Measurements from ENCODE around the gene THSD8. TPM values are rescaled to one million over a fixed set of nuclear protein-coding genes. Genes with fewer than 3 reads are reported as not detected.

Gene THSD8
- total and polyA plus RNA-seq, 2 of the 8 experiments (the other 6 are each of a cell fraction or from before 2014, with no cell fraction given): 8.2 to 42.3 TPM

DNA sequence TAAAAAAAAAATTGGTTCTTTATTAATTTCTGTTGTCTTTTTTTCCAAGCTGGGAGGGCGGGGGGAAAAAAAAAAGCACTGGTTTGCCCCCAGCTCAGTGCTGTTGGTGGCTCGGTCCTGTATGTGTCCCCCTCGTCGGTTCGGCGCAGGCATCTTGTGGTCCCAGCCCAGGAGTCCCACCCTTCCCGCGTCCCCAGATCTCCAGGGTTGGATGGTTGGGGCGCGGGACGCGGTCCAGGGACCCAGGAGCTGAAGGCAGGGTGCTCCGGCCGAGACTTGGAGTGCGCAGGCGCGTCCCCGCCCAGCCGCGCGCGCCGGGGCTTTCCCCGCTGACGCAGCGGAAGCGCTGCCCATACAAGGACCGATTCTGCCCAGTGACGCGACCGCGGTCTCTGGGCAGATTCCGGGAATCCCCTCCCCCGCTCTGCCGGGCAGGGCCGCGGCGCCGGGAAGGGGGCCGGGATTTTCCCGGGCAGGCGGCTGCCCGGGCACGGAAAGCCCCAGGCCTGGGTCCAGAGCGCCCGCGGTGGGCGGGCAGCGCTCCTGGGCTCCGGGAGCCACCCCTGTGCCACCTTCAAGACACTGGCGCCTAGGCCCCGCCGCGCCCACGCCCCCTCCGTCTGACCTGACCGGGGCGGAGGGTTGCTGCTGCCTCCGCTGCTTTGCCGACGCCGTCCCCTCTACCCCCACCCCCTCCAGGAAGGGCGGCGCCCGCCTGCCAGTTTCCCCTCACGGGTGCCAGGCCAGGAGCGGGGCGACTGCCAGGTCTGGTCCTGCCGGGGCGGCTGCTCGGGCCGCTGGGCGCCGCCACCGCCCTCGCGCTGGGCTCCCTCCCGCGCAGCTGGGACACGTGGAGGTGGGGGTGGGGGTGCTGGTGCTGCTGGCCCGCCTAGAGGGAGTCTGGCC is 8.3 kb upstream of the THSD8 start (continued):
- TF ChIP-seq TEAD4 (IDR thresholded peaks at IDR 0.05; ENCODE audit: low read depth, low read length): peak; percentile 42; the same call in 1 of the 2 replicates
- TF ChIP-seq KDM1A (IDR thresholded peaks at IDR 0.05; ENCODE audit: borderline replicate concordance, low read length): no peak
- TF ChIP-seq FOSL1 (IDR thresholded peaks at IDR 0.05; ENCODE audit: insufficient read depth, low read depth, low read length): peak; percentile 72; the same call in 1 of the 2 replicates
- TF ChIP-seq EP300 (IDR thresholded peaks at IDR 0.05; ENCODE audit: borderline replicate concordance in 1 of 2, low read depth in 2 of 2, low read length in 2 of 2): peak in 1 of 2 experiments; percentile 73; a peak in 1 of 3 replicates
- TF ChIP-seq NRF1 (IDR thresholded peaks at IDR 0.05; ENCODE audit: low read depth, low read length): peak; percentile 64
- no peak for TF ChIP-seq RAD21 (IDR thresholded peaks at IDR 0.05 in 1 of 2, conservative IDR thresholded peaks at IDR 0.05 in 1 of 2; ENCODE audit: low read depth in 2 of 2, low read length in 2 of 2)
- TF ChIP-seq GABPA (IDR thresholded peaks at IDR 0.05; ENCODE audit: borderline replicate concordance, insufficient read depth, low read length): no peak
- no peak for TF ChIP-seq BCL11A (IDR thresholded peaks at IDR 0.05; ENCODE audit: low read depth in 2 of 2, low read length in 2 of 2)

Data from H1 (cell line).